Fibroblast of peridontal ligament (primary cell): ENCODE results near the gene SNAPIN.
A peak's percentile ranks its signal among the peaks of the same experiment; 100 is the strongest.
"Not testable (repeated sequence)": the region's sequence is repeated elsewhere in the genome, so short reads cannot be mapped to it uniquely, and the experiment has no call there.

ENCODE experiments used
- DNase-seq: peaks from one replicate; pipeline ENCODE4 v3.0.0-alpha.2; 2010; ENCODE audit errors: extremely low read depth

SNAPIN gene

DNA sequence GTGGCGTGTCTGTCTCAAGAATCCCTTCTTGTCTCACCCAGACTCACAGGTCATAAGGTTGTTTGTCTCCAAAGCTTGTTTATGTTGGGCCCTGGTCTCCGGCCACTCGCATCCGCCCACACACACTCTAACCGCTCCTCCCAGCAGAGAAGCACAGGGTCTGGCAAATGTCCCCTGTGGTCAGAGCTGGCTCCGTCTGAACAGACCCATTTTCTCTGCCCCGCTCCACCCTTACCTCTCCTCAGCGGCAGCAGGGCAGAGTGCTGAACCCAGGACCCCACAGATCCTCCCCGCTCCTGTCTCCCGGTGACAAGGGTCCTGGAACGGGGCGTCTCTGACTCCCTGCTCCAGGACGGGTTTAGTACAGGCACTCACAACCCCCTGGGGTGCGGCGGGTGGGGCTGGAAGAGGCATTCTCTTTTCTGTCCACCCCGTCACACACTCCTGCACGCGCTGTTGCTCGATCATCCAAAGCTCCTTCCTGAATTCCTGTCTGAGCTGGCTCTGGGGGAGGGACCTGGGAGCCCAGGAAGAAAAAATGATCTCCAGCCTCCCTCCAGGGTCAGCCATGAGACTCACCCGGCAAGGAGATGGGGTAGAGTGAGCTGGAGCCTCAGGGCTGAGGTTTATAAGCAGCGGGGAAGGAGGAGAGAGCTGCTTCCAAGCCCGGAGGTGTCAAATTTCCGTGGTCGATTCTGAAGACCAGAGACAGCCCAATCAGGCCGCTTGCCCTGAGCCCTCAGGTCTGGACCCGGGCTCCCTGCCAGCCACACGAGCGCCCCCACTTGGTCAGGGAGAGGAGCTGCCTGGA is 31.4 kb upstream of the SNAPIN start, which contains the start of gene S100A13:
Gene S100A13 (minus strand): TSS at position 602 of the 811 bp plus-strand sequence. CDS start 1,033 bp downstream, outside the sequence.
- peak; percentile 94 for DNase-seq

DNA sequence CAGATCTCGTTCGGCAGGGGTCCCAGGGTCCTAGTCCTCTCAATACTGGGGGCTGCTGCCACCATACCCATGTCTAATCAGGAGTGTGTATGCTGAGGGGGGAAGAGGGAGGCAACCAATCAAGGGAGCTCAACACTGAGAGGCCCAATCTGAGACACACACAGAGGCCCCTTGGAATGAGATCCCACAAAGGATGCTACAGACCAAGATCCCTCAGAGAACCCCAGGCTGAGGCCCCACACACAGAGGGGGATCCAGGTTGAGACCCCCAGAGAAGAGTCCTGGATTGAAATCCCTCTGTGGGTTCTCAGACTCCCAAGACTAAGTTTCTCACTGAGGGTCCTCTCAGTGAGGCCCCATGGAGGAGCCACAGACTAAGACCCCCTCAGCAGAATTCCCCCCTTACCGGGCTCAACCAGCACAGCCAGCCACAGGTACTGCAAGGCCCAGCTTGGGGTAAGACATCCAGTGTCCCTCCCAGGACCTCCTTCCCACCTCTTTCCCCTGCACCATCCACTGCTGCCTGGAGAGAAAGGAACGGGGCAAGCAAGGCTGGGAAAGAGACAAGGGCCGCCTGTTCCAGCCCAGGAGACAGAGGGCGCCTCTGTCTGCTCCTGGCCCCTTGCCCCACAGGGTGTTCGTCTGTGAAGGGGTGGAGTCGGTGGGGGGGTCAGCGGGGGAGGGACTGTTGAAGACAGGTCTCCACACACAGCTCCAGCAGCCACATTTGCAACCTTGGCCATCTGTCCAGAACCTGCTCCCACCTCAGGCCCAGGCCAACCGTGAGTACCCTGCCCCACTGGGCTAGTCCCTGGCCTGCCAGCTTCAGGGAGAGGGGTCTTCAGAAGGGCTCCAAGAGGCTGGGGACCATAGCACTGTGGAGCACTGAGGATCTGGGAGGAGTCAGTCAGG is 30.5 kb upstream of the SNAPIN start, which contains the start of gene S100A1:
Gene S100A1 (plus strand): TSS at position 720 of the 912 bp plus-strand sequence. CDS start 2,088 bp downstream, outside the sequence.
- no peak for DNase-seq

DNA sequence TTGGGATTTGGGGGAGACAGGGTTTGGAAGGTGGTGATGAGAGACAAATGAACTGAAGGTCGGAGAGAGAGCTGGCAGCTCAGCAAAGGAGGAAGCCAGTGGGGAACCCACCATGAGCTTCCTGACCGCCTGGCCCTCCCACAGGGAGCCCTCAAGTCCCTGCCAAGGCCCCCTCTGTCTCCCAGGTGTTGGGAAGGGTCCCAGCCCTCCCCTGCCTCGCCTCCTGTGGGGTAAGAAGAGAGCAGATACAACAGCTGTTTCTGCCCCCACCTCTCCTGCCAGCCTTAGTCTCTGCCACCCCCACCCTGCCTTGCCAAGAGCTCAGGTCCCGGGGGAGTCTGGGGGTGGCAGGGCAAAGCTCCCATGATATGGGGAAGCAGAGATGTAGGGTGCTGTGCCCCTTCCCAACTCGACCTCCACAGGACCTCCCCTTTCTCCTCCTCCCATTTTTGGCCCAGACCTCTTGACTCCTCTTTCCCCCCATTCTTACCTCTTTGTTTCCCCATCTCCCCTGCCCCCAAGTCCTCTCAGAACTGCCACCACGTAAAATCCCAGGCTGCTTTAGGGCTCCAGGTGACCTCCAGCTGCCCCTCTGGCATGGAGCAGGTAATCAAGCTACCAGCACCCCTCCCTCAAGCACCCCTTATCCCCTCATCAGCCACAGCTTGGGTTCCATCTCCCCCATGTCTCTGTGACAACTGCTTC is 29.7 kb upstream of the SNAPIN start:
- DNase-seq = no peak

DNA sequence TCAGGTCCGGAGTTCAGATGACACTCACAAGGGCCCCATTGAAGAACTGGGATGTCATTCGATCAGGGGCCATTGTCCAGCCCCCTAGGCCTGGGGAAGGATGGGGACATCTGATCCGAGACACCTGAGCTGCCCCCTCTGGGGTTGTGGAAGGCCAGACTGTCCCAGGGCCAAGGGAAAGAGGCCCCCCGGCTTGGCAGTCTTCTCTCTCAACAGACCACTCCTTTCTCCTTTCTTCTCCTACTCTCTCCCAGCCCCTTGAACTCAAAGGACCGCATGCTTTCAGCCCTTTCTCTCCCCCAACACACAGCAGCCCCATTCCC is 29.2 kb upstream of the SNAPIN start:
- no peak for DNase-seq

DNA sequence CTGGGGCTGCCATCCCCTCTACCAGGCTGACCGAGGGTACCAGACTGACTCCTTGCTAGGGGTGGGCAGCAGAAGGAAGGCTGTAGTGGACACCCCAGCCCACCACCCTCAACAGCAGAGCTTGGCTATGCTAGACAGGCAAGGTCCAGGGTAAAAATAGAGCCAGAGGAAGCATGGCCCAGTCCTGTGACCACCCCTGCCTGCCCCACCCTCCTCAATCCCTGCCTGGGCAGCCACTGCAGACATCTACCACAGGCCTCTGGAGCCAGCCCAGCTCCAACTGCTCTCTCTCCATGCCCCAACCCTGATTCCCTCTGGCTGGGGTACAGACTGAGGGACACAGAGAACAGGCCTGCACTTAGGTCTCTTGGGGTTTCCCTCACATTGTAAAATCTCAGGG is 28.5 kb upstream of the SNAPIN start:
- DNase-seq = no peak

DNA sequence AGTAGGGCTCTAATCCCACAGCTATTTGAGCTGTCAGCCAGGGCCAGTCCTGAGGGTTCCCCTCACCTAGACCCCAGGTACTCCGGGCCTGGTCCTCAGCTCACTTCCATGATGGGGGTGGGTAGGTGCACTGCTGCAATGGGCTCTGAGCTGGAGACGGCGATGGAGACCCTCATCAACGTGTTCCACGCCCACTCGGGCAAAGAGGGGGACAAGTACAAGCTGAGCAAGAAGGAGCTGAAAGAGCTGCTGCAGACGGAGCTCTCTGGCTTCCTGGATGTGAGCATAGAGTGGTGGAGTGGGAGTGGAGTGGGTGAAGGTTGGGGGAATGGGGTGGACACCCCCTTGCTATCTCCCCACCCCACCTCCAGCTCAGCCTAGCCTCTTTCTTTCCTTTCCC is 28.1 kb upstream of the SNAPIN start:
- DNase-seq = no peak

DNA sequence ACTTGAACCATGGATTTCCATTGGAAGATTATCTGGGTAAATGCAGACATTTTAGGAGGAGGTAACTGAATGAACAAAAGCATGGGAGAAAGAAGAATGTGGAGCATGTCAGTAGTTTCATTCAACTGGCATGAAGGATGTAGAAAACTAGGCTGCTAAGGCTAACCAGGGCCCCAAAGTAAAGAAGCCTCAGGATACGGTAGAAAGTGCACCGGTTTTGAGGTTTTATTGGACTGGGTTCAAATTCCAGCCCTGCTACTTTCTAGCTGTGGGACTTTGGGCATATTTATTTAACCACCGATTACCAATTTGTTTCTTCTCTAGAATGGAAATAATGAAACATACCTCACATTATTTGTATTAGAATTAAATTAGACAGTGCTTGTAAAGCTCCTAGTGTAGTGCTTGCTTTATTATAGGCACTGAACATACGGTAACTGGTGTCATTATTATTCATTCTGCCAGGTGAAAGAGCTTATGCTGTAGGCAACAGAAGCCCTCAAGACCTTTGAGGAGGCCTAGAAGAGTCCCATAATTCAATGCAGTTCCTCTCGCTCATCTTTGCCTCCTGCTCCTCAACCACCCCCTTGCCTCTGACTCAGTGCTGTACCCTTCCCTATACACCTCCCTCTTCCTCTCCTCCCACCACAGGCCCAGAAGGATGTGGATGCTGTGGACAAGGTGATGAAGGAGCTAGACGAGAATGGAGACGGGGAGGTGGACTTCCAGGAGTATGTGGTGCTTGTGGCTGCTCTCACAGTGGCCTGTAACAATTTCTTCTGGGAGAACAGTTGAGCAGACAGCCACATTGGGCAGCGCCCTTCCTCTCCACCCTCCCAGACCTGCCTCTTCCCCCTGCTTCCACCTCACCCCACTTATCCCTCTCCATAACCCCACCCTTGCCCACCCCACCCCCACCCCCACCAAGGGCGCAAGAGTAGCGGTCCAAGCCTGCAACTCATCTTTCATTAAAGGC is 27.2 kb upstream of the SNAPIN start:
- no peak for DNase-seq

DNA sequence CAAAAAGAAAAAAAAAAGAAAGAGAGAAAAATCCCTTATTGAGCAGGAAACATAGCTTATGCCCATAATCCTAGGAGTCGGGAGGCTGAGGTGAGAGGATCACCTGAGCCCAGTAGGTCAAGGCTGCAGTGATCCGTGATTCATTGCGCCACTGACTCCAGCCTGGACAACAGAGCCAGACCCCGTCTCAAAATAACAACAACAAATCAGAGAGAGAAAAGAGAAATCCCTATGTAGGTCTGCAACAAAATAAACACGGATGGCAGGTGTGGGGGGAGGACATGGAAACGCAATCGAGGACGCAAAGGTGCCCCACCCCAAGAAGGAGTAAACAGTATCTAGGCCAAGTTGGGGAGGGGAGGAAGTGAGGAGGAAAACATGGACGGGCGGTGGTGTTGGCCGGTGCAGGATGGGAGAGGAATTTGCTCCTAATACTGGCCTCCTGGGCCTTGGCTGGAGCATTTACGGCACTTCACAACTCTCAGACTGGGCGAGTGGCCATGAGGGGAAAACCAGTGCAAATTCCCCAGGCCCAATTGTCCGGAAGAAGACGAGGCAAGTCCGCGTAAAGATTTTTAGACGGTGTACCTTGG is 25.2 kb upstream of the SNAPIN start:
- DNase-seq = no peak

DNA sequence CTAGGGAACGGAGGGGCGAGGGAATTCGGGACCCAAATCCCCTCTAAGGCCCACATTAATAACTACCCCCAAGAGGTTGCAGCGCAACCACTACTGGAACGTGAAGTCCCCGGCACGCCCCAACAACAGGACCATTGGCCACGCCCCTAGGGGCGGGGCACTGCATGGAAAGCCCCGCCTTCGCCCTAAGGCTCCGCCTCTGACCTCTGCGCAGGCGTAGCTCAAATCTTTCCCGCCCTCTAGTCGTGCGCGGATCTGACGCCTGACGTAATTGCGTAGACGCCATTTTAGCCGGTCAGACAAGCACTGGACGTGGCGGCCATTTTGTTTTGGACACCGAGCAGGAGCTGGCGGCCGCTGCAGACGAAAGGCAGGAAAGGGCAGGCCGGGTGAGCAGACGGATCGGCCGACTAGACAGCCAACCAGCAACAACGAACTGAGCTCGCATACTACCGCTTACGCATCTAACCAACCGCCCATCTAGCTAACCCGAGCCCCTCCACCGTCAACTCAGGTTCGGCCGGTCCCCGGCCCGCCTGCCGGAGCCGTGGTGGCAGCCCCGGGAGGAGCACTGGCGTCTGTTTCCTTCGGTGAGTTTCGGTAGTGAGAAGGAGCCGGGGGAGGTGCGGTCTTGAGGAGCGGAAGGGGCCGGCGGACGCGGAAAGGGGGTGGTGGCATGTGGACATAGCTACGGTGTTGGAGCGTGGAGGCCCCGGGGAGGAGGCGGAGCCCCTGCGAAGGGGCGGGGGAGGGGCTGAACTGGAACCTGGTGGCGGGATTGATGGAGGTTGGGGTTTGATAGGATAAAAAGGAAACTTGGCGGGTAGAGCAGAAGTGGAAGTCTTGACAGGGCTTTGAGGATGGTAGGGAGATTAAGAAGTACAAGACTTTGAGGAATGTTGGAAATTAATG is 24.5 kb upstream of the SNAPIN start, which contains the start of gene CHTOP:
Gene CHTOP (plus strand): TSS at position 313 of the 912 bp plus-strand sequence. CDS start 2,523 bp downstream, outside the sequence.
- DNase-seq = peak; percentile 99

DNA sequence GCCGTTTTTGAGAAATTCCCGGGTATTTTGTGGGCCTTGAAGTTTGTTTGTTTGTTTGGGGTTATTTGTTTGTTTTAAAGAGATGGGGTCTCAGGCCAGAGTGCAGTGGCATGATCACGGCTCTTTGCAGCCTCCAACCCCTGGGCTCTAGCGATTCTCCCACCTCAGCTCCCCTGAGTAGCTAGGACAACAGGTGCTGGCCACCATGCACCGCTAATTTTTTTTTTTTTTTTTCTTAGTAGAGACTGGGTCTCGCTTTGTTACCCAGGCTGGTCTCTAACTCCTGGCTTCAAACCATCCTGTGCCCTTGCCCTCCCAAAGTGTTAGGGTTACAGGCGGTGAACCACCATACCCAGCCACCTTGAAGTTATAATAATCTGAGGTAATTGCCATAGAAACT is 22.6 kb upstream of the SNAPIN start:
- DNase-seq = no peak

DNA sequence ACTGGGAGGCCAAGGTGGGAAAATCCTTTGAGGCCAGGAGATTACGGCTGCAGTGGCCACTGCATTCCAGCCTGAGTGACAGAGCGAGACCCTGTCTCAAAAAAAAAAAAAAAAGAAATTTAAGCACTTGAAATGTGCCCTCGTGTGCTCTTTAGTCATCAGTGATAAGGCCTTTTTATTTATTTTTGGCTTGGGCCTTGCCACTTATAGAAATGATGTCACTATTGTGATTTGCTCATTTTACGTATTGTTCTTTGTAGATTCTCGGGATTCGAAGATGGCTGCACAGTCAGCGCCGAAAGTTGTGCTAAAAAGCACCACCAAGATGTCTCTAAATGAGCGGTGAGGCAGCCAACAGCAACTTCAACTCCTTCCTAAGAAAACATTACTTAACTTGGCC is 22.2 kb upstream of the SNAPIN start:
- no peak for DNase-seq

DNA sequence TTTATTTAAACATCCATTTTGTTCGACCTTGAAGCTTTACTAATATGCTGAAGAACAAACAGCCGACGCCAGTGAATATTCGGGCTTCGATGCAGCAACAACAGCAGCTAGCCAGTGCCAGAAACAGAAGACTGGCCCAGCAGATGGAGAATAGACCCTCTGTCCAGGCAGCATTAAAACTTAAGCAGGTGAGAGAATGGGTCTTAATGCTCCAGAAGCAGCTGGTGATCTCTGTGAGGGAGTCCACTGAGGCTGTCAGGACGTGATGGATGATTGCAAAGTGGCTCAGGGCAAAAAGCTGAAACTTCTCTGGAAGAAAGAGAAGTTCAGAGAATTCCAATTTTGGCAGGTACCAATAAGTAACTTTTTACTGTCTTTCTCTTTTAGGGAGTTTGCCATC is 20.2 kb upstream of the SNAPIN start:
- no peak for DNase-seq

DNA sequence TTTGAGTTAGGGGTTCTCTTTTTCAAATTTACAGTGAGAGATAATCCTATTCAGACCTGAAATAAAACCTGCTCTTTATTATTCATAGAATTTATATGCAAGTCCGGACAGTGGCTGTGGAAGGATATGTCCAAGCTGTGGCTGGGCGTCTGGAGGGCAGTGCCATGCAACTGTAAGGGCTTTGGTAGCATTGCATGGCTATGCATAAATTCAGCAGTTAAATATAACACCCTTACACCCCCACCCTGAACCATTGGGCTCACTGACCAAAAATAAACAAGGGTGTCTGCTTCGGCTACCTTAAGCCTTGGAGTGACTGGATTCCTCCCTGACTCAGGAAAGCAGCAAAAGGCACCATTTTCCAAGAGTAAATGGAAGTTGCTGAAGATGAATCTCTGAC is 19.2 kb upstream of the SNAPIN start:
- no peak for DNase-seq

DNA sequence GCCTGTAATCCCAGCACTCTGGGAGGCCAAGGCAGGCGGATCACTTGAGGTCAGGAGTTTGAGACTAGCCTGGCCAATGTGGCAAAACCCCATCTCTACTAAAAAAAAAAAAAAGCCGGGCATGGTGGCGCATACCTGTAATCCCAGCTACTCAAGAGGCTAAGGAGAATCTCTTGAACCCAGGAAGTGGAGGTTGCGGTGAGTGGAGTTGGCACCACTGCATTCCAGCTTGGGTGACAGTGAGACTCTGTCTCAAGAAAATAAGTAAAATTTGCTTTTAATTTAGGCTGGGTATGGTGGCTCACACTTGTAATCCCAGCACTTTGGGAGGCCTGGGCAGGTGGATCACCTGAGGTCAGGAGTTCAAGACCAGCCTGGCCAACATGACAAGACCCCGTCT is 18.3 kb upstream of the SNAPIN start:
- not testable (repeated sequence) for DNase-seq

DNA sequence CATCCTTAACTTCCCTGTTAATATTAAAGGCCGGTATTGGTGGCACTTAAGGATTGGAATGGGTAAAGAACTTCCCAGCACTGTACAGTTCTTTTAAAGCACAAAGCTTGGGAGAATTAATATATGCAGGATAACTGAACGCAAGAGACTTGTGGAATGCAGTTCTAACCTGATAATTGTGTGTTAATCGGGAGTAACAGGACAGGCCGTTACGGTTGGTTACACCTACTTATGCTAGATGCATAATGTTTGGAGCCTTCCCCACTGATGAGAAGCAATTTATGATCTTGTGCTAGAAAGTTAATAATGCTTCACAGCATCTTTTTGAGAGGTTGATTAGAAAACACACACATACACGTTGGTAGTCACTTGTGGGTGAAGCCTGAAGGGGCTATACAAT is 17.6 kb upstream of the SNAPIN start:
- no peak for DNase-seq

DNA sequence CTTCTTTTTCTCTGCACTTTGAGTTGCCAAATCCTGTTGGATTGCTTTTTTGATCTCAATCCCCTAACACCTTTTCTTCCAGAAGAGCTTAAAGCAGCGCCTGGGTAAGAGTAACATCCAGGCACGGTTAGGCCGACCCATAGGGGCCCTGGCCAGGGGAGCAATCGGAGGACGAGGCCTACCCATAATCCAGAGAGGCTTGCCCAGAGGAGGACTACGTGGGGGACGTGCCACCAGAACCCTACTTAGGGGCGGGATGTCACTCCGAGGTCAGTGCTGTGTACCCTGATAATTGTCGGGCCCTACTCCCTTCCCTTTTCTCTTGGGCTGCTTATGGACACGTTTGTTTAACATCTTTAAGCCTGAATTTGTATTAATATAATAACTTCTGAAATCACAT is 16.3 kb upstream of the SNAPIN start:
- no peak for DNase-seq

DNA sequence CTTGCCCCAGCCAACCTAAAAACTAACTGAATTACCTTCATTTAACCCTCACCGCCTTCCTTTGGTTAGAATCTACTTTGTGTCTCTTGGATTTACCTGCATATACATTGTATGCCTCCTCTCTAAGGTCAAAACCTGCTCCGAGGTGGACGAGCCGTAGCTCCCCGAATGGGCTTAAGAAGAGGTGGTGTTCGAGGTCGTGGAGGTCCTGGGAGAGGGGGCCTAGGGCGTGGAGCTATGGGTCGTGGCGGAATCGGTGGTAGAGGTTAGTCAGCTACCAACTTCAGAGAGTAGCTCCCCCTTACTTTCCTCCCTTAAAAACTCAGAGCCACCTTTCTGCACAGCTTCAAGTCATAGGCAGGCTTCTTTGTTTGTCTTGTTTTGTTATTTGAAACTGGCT is 15.4 kb upstream of the SNAPIN start:
- DNase-seq = no peak

DNA sequence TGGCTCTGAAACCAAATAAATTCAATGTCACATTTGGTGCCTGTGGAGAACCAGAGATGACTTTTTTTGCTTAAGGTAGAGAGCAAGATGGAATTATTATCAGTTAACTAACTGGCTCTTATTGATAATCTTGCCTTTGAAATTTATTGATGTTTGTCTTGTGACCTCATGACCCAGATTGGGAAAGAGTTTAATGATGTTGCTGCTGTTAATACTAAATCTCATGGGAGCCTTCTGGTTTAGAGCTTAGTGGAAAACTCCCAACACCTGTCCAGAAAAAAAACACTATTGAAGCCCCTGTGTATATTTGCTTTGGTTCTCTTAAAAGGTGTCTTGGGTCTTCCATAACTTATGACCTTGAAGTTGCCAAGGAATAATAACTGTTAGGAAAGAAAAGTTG is 14.7 kb upstream of the SNAPIN start:
- DNase-seq = no peak

DNA sequence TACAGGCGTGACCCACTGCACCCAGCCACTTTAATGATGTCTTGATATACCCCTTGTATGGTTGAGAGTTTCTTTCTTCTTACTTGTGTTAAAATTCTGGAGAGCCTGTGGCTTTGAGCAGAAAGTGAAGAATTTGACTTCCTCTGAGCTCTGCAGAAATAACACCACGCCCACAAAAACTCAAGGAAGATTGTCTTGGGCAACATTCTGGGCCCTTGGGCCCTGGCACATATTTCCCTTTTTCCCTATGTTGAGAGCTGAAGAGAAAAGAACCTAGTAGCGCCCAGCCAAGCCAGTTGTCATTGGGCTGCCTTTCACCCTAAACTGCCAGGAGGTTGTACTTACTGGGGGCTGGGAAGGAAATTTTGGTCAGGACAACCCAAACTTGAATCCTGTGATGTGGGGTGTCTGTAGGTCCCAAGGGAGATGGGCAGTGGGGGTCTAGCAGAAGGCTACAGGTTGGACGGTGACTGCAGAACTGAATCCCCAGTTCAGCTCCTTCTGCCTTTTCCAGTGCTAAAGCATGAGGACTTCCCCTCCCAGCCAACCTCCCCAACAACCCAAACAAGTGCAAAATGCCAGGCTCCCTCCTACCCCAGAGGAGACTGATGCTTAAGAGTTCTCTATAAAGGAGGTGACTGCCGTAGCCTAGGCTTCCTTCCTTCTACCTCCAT is 11.7 kb upstream of the SNAPIN start:
- DNase-seq = peak; percentile 40
